Activated T-helper 1 cell treated with anti-CD3 and anti-CD28 coated beads, Interleukin-12 subunit alpha, Interleukin-12 subunit beta, Interleukin-2, Interleukin-4 antibody, amounts not matched to agents 30 ng/mL and 10 ng/mL and 1 ng/mL, durations not matched to agents 14 hours and 24 hours and 36 hours (primary cell): ENCODE data around the gene SORBS2. TPM values are rescaled to one million over a fixed set of nuclear protein-coding genes. Genes with fewer than 3 reads are reported as not detected.

Experiments
- DNase-seq: peaks from one replicate; pipeline ENCODE4 v3.0.0; 2021; ENCODE audit warnings: low spot score
- H3K27ac Mint-ChIP-seq: one replicate; pipeline ENCODE4 v1.8.0; 2021; ENCODE audit warnings: mild to moderate bottlenecking, mixed read lengths
- H3K27me3 Mint-ChIP-seq: one replicate; pipeline ENCODE4 v1.8.0; 2022; ENCODE audit warnings: mild to moderate bottlenecking, moderate library complexity, mixed read lengths; ENCODE audit not compliant: insufficient read depth
- H3K36me3 Mint-ChIP-seq: one replicate; pipeline ENCODE4 v1.8.0; 2021; ENCODE audit warnings: low read depth, mixed read lengths
- H3K4me1 Mint-ChIP-seq: one replicate; pipeline ENCODE4 v1.8.0; 2021; ENCODE audit warnings: low read depth, mixed read lengths
- H3K4me3 Mint-ChIP-seq: one replicate; pipeline ENCODE4 v1.8.0; 2021; ENCODE audit warnings: mild to moderate bottlenecking, moderate library complexity, mixed read lengths
- H3K9me3 Mint-ChIP-seq: one replicate; pipeline ENCODE4 v1.8.0; 2021; ENCODE audit warnings: mixed read lengths
- intact Hi-C: fragments of 100-400 bp; cut with micrococcal nuclease; formaldehyde crosslinking; loops from one replicate; pipeline ENCODE4 v1.15.1; 2024
- total RNA-seq: library from RNA; stranded (reverse); gene quantifications from 2 replicates; pipeline ENCODE4 v1.2.3, GENCODE V29; 2022

SORBS2 gene
- total RNA-seq, 1 donor from 2014 or later, result not detected

DNA sequence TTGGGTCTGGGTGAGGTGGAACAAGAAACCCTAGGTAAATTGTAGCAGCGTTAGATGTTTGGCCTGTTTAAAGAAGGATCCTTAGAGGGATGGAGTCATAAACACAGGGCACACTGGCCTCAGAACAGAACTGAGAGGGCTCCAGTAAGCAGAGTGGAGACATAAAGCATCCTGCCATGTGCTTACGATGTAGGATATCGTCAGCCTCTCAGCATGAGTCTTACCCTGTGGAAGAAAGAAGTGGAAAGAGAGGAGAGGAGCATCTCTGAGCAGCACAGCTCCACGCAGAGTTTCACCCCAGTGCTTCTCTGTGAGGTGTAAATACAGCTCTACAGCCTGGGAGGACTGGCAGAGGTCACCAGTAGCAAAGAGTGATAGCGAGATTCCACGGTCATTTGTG lies 27.8 kb upstream of the SORBS2 start:
- no peaks in the 10 kb centered on the region for H3K36me3 Mint-ChIP-seq
- H3K4me1 Mint-ChIP-seq, result no peaks in the 10 kb centered on the region
- no peak overlapping the region for H3K27ac Mint-ChIP-seq
- intact Hi-C loops, result no loop called here
- no peaks in the 10 kb centered on the region for H3K9me3 Mint-ChIP-seq
- no peak for DNase-seq
- H3K4me3 Mint-ChIP-seq, result no peak overlapping the region
- no peaks in the 10 kb centered on the region for H3K27me3 Mint-ChIP-seq

DNA sequence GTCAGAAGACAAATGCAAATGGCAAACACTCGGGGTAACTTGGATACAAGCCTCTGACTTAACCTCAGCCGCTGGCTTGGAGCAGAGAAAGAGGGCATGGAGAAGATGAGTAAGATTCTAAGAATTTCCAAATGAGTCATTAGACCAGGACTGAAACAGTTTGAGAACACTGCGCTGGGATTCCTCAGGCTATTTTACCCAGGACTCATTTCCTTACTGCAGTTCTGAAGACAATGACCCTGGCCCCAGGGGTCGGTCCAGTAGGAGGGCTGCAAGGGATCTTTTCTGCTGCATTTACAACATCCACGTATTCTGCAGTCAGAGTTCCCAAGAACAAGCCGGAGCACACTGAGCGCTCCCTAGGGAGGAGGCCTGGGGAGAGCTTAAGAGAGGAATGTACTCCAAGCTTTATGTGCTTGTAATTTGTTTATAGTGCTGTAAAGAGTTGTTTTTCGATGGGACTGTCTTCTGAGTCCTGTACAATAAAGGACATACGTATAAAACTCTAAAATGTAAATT lies 27.3 kb upstream of the SORBS2 start:
- Mint-ChIP-seq H3K36me3 (no peaks in the 10 kb centered on the region), H3K9me3 (no peaks in the 10 kb centered on the region)

DNA sequence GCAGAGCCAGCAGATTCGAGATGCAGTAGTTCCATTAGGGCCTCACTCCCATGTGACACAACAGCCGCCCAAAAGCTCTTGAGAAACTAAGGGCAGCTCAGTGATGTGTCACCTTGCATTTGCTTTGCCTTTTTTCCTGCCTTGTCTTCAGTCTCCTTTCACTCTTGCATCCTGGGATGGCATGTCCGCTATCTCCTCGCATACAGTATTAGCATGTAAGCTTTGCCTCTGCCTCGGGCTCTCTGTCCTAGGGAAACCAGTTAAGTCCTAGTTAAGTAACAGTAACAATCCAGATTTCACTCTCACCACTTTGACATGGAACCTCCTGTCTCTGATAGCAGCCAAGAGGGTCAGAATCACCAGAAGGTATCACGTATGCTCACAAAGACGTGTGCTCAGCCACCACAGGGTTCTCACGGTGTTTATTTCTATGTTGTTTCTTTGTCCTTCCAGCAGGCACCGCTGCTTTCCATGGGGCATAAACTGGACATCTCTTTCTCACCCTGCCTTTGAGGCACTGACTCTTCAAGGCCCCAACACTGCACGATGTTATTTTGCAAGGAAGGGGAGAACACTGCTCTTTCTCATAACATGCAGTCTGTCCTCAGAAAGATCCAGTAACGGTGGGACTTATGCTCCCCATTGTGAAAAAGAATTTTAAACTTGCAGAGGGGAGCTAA lies 26.7 kb upstream of the SORBS2 start:
- Mint-ChIP-seq H3K4me3 (no peak overlapping the region), H3K4me1 (no peaks in the 10 kb centered on the region), H3K27ac (no peak overlapping the region), H3K36me3 (no peaks in the 10 kb centered on the region), H3K27me3 (no peaks in the 10 kb centered on the region), H3K9me3 (no peaks in the 10 kb centered on the region)
- intact Hi-C loops, result no loop called here
- no peak for DNase-seq

More for the DNA sequence above, 27.3 kb upstream of the SORBS2 start:
- no peak for DNase-seq
- no peak overlapping the region for H3K4me3 Mint-ChIP-seq
- no peak overlapping the region for H3K27ac Mint-ChIP-seq
- H3K4me1 Mint-ChIP-seq, result no peaks in the 10 kb centered on the region
- intact Hi-C loops, result no loop called here
- H3K27me3 Mint-ChIP-seq, result no peaks in the 10 kb centered on the region

DNA sequence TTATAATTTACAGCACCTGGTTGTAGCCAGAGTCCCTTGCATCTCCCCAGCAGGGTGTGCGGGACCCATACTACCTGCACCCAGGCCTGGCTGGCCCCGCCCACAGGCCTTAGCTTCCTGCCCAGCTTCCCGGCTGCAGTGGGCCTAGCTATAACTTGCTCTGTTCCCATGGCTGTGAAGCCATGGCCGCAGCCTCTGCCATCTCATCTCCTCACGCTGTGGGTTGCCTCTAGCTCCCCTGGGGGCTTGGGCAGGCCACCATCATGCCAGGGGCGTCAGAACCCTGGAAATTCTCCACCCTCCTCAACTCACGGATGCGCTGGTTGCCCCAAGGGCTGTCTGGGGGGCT lies 26.1 kb upstream of the SORBS2 start:
- no peaks in the 10 kb centered on the region for H3K9me3 Mint-ChIP-seq
- H3K36me3 Mint-ChIP-seq, result no peaks in the 10 kb centered on the region
- H3K27me3 Mint-ChIP-seq, result no peaks in the 10 kb centered on the region
- H3K4me1 Mint-ChIP-seq, result no peaks in the 10 kb centered on the region
- H3K4me3 Mint-ChIP-seq, result no peak overlapping the region
- intact Hi-C loops, result no loop called here
- no peak for DNase-seq
- no peak overlapping the region for H3K27ac Mint-ChIP-seq

DNA sequence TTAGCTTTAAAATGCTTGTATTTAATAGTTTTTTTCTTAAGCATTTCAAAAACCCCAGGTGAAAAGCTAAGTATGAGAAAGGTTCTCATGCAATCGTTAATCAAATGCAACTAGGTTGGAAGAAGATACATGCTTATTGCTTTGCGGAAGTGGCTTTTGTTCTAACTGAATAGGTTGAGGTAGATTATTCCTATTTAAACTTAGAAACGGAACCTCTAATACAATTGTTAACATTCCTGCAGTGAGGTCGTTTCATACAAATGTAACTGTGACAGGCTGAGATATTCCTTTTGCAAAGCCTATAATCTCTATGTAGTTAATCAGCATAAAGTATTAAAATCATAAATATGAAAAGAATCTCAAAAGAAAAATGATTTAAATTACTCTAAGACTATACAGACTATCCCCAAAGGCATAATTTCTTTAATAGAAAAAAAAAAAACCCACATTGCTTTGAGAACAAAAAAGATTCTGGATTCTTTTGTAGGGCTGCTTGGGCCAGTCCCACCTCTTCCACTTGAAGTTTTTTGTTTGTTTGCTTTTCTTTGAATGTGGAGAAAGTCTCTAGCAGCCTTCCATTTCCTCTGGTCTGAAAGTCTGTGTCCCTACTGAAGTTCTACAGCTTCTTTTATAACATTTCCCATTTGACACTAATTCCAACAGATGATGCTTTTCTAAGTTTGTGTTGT lies 25.6 kb upstream of the SORBS2 start:
- no peaks in the 10 kb centered on the region for H3K27me3 Mint-ChIP-seq
- H3K36me3 Mint-ChIP-seq, result no peaks in the 10 kb centered on the region

DNA sequence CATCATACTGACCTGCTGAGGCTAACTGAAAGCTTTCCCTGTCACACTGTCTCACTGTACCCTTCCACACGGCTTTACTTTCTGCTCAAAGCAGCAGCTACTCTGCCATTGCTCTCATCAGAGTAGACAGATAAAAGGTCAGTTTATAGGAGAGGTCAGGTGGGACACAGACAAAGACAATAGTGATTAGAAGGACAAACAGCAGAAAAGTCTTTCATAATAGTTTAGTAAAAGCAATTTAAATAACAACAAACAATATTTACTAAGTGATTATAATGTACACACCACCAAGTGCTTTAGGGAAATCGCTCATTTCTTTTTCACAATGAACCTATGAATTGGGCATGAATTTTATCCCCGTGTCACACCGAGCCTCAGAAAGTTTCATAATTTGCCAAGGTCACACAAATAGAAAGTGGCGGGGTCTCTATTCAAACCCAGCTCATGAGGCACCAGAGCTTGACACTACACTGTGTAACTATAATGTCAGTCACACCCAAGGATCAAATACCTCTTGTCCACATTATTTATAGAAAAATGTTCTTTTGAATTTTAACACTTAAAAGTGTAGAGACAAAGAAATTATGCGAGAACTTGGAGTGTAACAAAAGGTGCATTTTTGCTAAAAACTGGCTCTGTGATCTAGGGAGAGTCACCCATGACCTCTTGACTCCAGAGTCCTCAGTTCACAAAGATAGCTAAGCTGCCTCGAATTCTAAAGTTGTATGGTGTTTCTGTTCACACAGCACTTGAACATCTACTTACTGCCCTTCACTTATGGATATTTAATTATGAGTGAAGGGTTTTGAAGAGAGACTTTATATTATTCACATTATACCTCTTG lies 24.5 kb upstream of the SORBS2 start:
- Mint-ChIP-seq H3K4me1 (no peaks in the 10 kb centered on the region), H3K36me3 (no peaks in the 10 kb centered on the region), H3K4me3 (no peak overlapping the region), H3K9me3 (no peaks in the 10 kb centered on the region), H3K27me3 (no peaks in the 10 kb centered on the region), H3K27ac (no peak overlapping the region)
- intact Hi-C loops, result no loop called here
- no peak for DNase-seq

More for the DNA sequence above, 25.6 kb upstream of the SORBS2 start:
- Mint-ChIP-seq H3K9me3 (no peaks in the 10 kb centered on the region), H3K4me3 (no peak overlapping the region), H3K27ac (no peak overlapping the region), H3K4me1 (no peaks in the 10 kb centered on the region)
- no peak for DNase-seq
- intact Hi-C loops, result no loop called here

DNA sequence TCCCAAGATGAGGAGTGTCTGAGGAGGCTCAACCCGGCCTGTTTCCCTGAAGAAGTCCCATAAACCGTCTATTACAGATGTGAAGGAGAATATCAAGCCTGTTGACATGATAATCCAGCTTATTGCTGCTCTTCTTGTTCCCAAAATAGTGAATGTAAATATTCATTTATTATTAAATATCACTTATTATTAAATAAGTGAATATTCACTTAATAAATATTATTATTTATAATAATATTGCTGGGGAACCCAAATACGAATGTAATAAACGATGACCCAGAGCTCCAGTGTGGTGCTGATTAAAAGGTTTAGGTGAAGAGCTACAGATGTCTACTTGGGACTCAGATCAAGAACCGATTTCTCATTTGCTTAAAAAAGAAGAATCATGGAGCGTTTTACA lies 23.8 kb upstream of the SORBS2 start:
- intact Hi-C loops, result no loop called here
- Mint-ChIP-seq H3K9me3 (no peaks in the 10 kb centered on the region), H3K4me3 (no peak overlapping the region), H3K36me3 (no peaks in the 10 kb centered on the region), H3K27ac (no peak overlapping the region), H3K27me3 (no peaks in the 10 kb centered on the region), H3K4me1 (no peaks in the 10 kb centered on the region)
- DNase-seq, result no peak

DNA sequence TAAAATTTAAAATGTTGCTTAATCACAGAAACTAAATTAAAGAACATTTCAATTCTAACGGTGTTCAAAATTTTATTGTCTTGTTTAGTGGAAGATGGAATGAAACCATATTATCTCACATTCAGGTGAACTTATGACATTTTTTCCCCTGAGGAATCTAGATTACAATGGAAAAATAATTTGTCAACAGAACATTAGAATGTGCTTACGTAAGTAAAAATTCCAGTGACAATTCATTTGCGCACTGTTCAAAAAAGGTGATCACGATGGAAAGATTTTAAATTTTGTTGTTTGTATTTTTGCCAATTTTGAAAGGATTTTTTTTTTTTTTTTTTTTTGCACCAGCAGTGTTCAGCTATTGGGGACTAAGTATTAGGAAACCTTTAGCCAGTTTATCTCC lies 23.3 kb upstream of the SORBS2 start:
- Mint-ChIP-seq H3K27ac (no peak overlapping the region), H3K4me1 (no peaks in the 10 kb centered on the region), H3K36me3 (no peaks in the 10 kb centered on the region), H3K4me3 (no peak overlapping the region), H3K27me3 (no peaks in the 10 kb centered on the region), H3K9me3 (no peaks in the 10 kb centered on the region)
- DNase-seq, result no peak
- intact Hi-C loops, result no loop called here

DNA sequence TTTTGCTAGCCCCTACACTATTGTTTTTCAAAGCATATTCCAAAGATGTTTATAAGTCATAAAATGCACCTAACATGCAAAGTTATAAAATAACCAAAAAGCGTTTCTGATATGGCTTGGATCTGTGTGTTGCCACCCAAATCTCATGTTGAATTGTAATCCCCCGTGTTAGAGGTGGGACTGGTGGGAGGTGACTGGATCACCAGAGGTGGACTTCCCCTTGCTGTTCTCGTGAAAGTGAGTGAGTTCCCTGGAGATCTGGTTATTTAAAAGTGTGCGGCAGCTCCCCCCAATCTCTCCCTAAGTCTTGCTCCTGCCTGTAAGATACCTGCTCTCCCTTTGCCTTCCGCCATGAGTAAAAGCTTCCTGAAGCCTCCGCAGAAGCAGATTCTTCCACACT lies 22.8 kb upstream of the SORBS2 start:
- Mint-ChIP-seq H3K4me3 (no peak overlapping the region), H3K36me3 (no peaks in the 10 kb centered on the region), H3K4me1 (no peaks in the 10 kb centered on the region), H3K27me3 (no peaks in the 10 kb centered on the region), H3K9me3 (no peaks in the 10 kb centered on the region), H3K27ac (no peak overlapping the region)
- intact Hi-C loops, result no loop called here
- DNase-seq, result no peak

DNA sequence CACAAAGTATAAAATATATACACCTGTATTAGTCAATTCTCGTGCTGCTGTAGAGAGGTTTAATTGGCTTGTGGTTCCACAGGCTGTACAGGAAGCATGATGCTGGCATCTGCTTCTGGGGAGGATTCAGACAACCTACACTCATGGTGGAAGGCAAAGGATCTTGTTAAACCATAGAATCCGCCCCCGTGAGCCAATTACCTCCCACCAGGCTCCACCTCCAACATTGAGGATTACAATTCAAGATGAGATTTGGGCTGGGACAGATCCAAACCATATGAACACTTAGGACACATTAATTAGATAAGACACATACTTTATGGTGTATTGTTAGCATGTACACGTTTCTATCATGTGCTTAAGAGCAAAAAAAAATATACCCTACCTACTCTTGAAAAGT lies 22.1 kb upstream of the SORBS2 start:
- Mint-ChIP-seq H3K4me1 (no peaks in the 10 kb centered on the region), H3K4me3 (no peak overlapping the region), H3K27ac (no peak overlapping the region), H3K36me3 (no peaks in the 10 kb centered on the region), H3K9me3 (no peaks in the 10 kb centered on the region), H3K27me3 (no peaks in the 10 kb centered on the region)
- DNase-seq, result no peak
- intact Hi-C loops, result no loop called here

DNA sequence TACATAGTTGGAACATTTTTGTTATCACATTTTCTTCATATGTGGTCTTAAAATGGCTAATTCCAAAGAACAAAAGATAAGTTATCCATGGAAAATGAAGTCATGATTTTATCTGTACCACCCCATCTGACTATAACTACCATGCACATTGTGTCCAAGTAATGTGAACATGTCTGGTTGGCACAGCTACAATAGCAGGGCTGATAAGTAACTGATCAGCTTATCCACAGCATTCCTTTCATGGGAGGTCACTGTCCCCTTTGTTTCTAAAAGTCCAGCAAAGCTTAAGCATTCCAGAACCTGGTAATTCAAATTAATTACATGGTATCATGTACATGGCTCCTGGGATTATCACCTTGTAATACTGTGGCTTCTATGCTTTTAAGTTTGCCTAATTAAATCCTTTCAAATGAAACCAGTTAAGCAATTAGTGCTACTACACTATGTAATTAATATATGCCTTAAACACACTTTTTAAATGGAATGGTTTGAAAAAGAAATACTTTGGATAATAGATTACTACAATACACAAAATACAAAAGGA lies 21.1 kb upstream of the SORBS2 start:
- no peaks in the 10 kb centered on the region for H3K9me3 Mint-ChIP-seq
- intact Hi-C loops, result no loop called here
- no peaks in the 10 kb centered on the region for H3K4me1 Mint-ChIP-seq
- H3K27me3 Mint-ChIP-seq, result no peaks in the 10 kb centered on the region
- no peaks in the 10 kb centered on the region for H3K36me3 Mint-ChIP-seq
- DNase-seq, result no peak
- no peak overlapping the region for H3K4me3 Mint-ChIP-seq
- H3K27ac Mint-ChIP-seq, result no peak overlapping the region

DNA sequence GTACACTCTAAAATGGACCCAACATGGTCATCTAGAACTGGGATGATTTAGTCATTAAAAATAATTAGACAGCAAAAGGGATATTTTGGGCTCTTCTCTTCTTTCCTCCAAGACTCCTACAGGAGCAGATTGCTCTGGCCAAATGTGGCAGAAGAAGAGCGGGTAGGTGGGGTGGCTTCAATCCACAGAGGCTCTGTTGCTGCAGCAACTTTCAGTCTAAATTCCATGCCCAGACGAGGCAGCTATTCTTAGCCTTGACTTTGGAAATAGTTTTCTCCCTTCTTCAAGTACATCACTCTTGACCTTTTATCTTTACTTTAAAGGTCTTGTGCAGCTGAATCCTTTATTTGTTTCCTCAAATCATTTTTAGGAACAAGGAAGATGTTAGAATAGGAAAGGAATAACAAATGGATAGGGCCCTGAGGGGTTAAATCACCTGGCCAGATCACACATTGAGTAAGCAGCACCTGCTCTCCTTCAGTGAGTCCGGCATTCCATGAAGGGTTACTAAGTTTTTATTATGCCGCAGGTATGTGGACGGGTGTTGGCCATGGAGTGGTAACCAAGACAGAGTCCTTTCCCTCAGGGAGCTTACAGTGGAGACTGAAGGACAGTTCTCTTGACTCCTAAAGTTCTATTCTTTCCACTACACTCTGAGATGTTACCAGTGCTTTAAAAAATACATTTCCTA lies 19.3 kb upstream of the SORBS2 start:
- H3K27me3 Mint-ChIP-seq, result no peaks in the 10 kb centered on the region
- no peak for DNase-seq
- H3K4me3 Mint-ChIP-seq, result no peak overlapping the region
- no peaks in the 10 kb centered on the region for H3K4me1 Mint-ChIP-seq
- intact Hi-C loops, result no loop called here
- H3K27ac Mint-ChIP-seq, result no peak overlapping the region
- H3K9me3 Mint-ChIP-seq, result no peaks in the 10 kb centered on the region
- no peaks in the 10 kb centered on the region for H3K36me3 Mint-ChIP-seq
